Activated CD8-positive, alpha-beta T cell treated with anti-CD3 and anti-CD28 coated beads, Interleukin-2, amount 10 ng/mL, durations not matched to agents 7 days and 5 days (primary cell): ENCODE data around the gene ANP32E. TPM values are rescaled to one million over a fixed set of nuclear protein-coding genes. Genes with fewer than 3 reads are reported as not detected.
"Not testable (repeated sequence)": the region's sequence is repeated elsewhere in the genome, so short reads cannot be mapped to it uniquely, and the experiment has no call there.

Experiments used
- ATAC-seq: fragments of 150-1000 bp; cut with Tn5 transposase; one replicate; pipeline ENCODE4 v1.10.0; 2021; ENCODE audit warnings: moderate library complexity
- CTCF ChIA-PET: fragments of 350-600 bp; sonication (Branson Sonifier 250); formaldehyde crosslinking; loops from one replicate; lab custom pipeline; 2021; ENCODE audit warnings: antibody characterized with exemption; lab: Charles Lee
- POLR2A ChIA-PET: fragments of 350-600 bp; sonication (Branson Sonifier 250); formaldehyde crosslinking; loops from one replicate; lab custom pipeline; 2021; ENCODE audit warnings: antibody characterized with exemption; lab: Charles Lee
- DNase-seq: peaks from one replicate; pipeline ENCODE4 v3.0.0-alpha.2; 2020
- H3K27ac Mint-ChIP-seq: one replicate; pipeline ENCODE4 v1.8.0; 2021; ENCODE audit warnings: mild to moderate bottlenecking, mixed read lengths
- H3K27me3 Mint-ChIP-seq: one replicate; pipeline ENCODE4 v1.8.0; 2021; ENCODE audit warnings: low read depth, mixed read lengths
- H3K36me3 Mint-ChIP-seq: one replicate; pipeline ENCODE4 v1.8.0; 2021; ENCODE audit warnings: low read depth, mixed read lengths
- H3K4me1 Mint-ChIP-seq: one replicate; pipeline ENCODE4 v1.8.0; 2021; ENCODE audit warnings: low read depth, mixed read lengths
- H3K4me3 Mint-ChIP-seq: one replicate; pipeline ENCODE4 v1.8.0; 2021; ENCODE audit warnings: mild to moderate bottlenecking, mixed read lengths
- H3K9me3 Mint-ChIP-seq: one replicate; pipeline ENCODE4 v1.8.0; 2022; ENCODE audit warnings: mixed read lengths; ENCODE audit not compliant: insufficient read depth
- total RNA-seq, 2 experiments: library from RNA; stranded (reverse); gene quantifications; one replicate each; pipeline ENCODE4 v1.2.3, GENCODE V29; 2021

Gene ANP32E
- total RNA-seq, 2 experiments from 2014 or later = 155 to 161 TPM

DNA sequence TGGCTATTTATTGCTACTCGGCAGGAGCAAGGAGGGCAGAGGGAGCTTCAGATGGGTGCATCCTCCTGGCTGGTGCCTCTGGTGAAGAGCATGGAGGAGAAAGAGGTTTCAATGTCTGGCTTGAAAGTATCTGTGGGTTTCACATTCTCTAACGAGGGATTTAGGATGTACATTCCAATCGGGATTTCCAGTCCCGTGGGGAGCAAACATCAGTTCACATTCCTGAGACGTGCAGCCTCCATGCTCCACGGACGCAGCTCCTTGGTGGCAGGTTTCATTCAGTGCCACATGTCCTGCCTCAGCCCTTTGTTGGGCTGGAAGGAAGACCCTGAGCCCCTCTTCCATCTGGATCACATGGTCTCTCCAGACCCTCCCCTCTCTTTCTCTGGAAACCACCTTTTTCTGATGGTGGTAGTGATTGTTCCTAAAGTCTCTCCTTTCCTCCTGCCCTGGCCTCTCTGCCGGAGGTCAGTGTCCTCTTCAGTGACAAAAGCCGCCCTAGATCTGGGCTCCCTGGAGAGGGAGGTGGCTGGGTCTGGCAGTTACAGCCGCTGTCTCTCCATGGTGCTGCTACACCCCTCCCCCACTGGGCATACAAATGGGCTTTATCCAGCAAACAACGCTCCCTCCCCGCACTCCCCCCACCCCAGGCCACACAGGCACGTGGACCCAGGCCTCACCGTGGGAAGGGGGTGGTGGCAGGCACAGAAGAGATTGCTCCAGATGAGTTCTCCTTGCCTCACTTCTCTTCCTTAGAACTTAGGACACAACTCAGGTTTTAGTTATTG lies 20.8 kb upstream of the ANP32E start:
- Mint-ChIP-seq H3K4me3 (no peak overlapping the region), H3K36me3 (no peaks in the 10 kb centered on the region), H3K27ac (no peak overlapping the region), H3K4me1 (peaks cover 24% of the 10 kb centered on the region), H3K27me3 (peaks cover 48% of the 10 kb centered on the region), H3K9me3 (no peaks in the 10 kb centered on the region)
- ChIA-PET POLR2A (interaction anchor here (1.0 to 1.6 kb wide), 5 partner anchors 12 to 304 kb away, joined by 3 to 7 read pairs (median 3); partner anchors contain the start of gene APH1A), CTCF (interaction anchor here (0.7 to 6.2 kb wide), 45 partner anchors 9 to 739 kb away, joined by 3 to 92 read pairs (median 6); partner anchors contain the start of genes APH1A, C1orf54, CIART and FALEC)
- DNase-seq (no peak), ATAC-seq (no peak)

DNA sequence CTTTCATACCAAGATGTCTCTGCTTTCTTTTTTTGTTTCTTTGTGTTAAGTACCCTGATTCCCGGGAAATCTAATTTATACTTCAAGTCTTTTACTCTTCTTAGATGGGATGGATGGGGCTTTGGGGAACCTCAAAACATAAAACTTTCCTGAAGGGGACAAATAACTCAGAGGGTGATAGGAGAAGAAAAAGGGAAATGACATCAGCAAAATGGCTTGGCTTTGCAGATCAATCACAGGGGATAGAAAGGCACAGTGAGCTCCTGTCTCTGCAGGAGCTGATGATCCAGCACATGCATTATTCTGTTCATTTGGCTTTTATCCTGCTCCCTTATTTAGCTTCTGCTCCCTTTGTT lies 20.3 kb upstream of the ANP32E start:
- Mint-ChIP-seq H3K4me3 (peak overlapping the region; percentile 48), H3K27ac (no peak overlapping the region), H3K4me1 (peaks cover 24% of the 10 kb centered on the region), H3K9me3 (no peaks in the 10 kb centered on the region), H3K36me3 (no peaks in the 10 kb centered on the region), H3K27me3 (peaks cover 50% of the 10 kb centered on the region)
- POLR2A ChIA-PET = interaction anchor here (1.0 to 1.6 kb wide), 4 partner anchors 13 to 305 kb away, joined by 3 to 7 read pairs (median 4); partner anchors contain the start of gene APH1A
- no peak for ATAC-seq
- no peak for DNase-seq
- CTCF ChIA-PET = interaction anchor here (0.7 to 6.2 kb wide), 50 partner anchors 9 to 740 kb away, joined by 3 to 92 read pairs (median 5); partner anchors contain the start of genes APH1A, C1orf54, CIART and FALEC

DNA sequence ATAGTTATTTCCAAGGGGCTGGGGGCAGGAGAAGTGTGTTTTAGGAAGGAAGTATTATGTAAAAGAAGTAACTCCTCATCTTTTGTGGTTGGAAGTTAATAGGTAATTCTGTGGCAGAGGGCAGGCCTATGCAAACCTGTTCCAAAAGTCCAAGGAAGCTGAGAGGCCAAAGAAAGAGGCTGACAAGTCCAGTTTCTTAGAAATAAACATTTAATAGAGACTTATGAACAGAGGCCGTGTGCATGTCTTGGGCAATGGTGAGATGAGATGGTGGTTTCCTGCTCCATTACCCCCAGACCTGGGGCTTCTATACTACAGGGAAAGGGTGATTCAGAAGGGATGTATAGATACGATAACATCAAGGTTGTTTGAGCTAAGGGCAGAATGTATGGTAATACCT lies 14.0 kb upstream of the ANP32E start:
- peaks cover 8% of the 10 kb centered on the region for H3K27me3 Mint-ChIP-seq

GRCh38 chr1:150243003-150243402 lies 7.1 kb upstream of the ANP32E start:
- no peak for ATAC-seq
- H3K4me1 Mint-ChIP-seq = no peaks in the 10 kb centered on the region
- H3K4me3 Mint-ChIP-seq = no peak overlapping the region
- peaks cover 9% of the 10 kb centered on the region for H3K27me3 Mint-ChIP-seq
- no peak for DNase-seq
- no peaks in the 10 kb centered on the region for H3K9me3 Mint-ChIP-seq
- ChIA-PET CTCF (no interaction called here), POLR2A (no interaction called here)
- no peaks in the 10 kb centered on the region for H3K36me3 Mint-ChIP-seq
- no peak overlapping the region for H3K27ac Mint-ChIP-seq

More for the DNA sequence above, 14.0 kb upstream of the ANP32E start:
- H3K4me3 Mint-ChIP-seq = no peak overlapping the region
- DNase-seq (no peak), ATAC-seq (no peak)
- H3K36me3 Mint-ChIP-seq = no peaks in the 10 kb centered on the region
- POLR2A ChIA-PET = no interaction called here
- CTCF ChIA-PET = no interaction called here
- no peaks in the 10 kb centered on the region for H3K4me1 Mint-ChIP-seq
- H3K27ac Mint-ChIP-seq = no peak overlapping the region
- no peaks in the 10 kb centered on the region for H3K9me3 Mint-ChIP-seq

DNA sequence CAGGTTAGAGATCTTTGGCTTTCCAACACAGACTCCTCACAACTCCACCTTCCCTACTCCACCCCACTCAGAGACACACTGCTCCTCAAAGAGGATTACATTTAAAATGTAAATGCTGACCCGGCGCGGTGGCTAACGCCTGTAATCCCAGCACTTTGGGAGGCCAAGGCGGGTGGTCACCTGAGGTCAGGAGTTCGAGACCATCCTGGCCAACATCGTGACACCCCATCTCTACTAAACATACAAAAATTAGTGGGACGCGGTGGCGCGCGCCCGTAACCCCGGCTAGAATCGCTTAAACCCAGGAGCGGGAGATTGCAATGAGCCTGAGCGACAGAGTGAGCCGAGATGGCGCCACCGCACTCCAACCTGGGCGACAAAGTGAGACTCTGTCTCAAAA lies 1.8 kb upstream of the ANP32E start:
- ATAC-seq (no peak), DNase-seq (no peak)
- CTCF ChIA-PET = interaction anchor here (1.5 kb wide), 1 partner anchor 18 kb away, joined by 6 read pairs; no protein-coding TSS in a partner anchor
- POLR2A ChIA-PET = interaction anchor here (0.6 to 1.5 kb wide), 2 partner anchors 312 to 350 kb away, joined by 3 to 5 read pairs; a partner anchor contains a TSS
- Mint-ChIP-seq H3K9me3 (no peaks in the 10 kb centered on the region), H3K4me1 (peaks cover 16% of the 10 kb centered on the region), H3K27ac (no peak overlapping the region), H3K27me3 (peaks cover 7% of the 10 kb centered on the region), H3K36me3 (peaks cover 13% of the 10 kb centered on the region), H3K4me3 (peak overlapping the region; percentile 31)

DNA sequence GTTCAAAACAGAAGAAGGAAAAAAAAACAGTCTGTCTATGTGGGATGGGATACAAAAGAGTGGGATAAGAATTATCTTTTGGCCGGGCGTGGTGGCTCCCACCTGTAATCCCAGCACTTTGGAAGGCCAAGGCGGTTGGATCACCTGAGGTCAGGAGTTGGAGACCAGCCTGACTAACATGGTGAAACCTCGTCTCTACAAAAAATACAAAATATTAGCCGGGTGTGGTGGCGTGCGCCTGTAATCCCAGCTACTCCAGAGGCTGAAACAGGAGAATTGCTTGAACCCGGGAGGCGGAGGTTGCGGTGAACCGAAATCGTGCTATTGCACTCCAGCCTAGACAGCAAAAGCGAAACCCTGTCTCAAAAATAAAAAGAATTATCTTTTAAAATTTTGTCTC lies 1.3 kb upstream of the ANP32E start:
- H3K4me3 Mint-ChIP-seq = peak overlapping the region; percentile 31
- ATAC-seq, DNase-seq, H3K27ac Mint-ChIP-seq, H3K27me3 Mint-ChIP-seq, H3K9me3 Mint-ChIP-seq: not testable (repeated sequence)
- H3K36me3 Mint-ChIP-seq = peaks cover 13% of the 10 kb centered on the region
- ChIA-PET POLR2A (interaction anchor here (0.6 to 1.5 kb wide), 4 partner anchors 20 to 349 kb away, joined by 3 to 5 read pairs (median 3); partner anchors contain the start of gene CA14), CTCF (interaction anchor here (1.5 kb wide), 1 partner anchor 19 kb away, joined by 6 read pairs; no protein-coding TSS in a partner anchor)
- peaks cover 18% of the 10 kb centered on the region for H3K4me1 Mint-ChIP-seq

DNA sequence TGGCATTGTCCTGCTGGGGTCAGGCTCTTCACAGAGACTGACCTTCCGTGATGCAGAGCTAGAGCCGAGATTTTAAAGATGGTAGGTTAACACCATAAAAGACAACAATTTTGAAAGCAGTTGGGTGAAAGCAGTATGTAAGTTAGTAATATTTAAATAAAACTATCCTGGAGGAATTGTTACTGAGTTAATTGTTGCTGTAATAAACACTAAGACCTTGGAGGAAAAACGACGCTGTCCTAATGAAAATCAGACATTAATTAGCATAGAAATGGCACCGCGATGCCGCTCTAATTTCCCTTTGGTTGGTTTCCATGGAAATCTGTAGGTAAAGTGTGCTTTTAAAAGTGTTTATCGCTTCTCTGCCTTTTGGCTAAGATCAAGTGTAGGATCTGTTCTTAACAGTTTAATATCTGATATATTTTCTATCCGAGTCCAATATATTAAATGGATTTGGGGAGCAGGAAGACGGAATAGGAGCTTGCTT lies 745 bp upstream of the ANP32E start:
- Mint-ChIP-seq H3K27me3 (peaks cover 7% of the 10 kb centered on the region), H3K4me3 (no peak overlapping the region), H3K9me3 (no peaks in the 10 kb centered on the region), H3K36me3 (peaks cover 15% of the 10 kb centered on the region), H3K27ac (no peak overlapping the region), H3K4me1 (peaks cover 20% of the 10 kb centered on the region)
- CTCF ChIA-PET = interaction anchor here (1.5 kb wide), 1 partner anchor 19 kb away, joined by 6 read pairs; no protein-coding TSS in a partner anchor
- POLR2A ChIA-PET = interaction anchor here (0.6 to 1.8 kb wide), 6 partner anchors 9 to 349 kb away, joined by 3 to 8 read pairs (median 4); partner anchors contain the start of genes APH1A and CA14
- no peak for DNase-seq
- no peak for ATAC-seq

- Mint-ChIP-seq H3K36me3 (peaks cover 26% of the 10 kb centered on the region), H3K27me3 (peaks cover 7% of the 10 kb centered on the region), H3K4me1 (peaks cover 21% of the 10 kb centered on the region), H3K4me3 (no peak overlapping the region), H3K9me3 (no peaks in the 10 kb centered on the region), H3K27ac (no peak overlapping the region)
- ChIA-PET CTCF (no interaction called here), POLR2A (interaction anchor here (0.7 to 3.9 kb wide), 9 partner anchors 10 to 392 kb away, joined by 3 to 64 read pairs (median 7); partner anchors contain the start of genes APH1A and MCL1)
- no peak for ATAC-seq
- peak; percentile 49 for DNase-seq
Observed at GRCh38 chr1:150235294-150235851, 539 bp downstream of the ANP32E start.

DNA sequence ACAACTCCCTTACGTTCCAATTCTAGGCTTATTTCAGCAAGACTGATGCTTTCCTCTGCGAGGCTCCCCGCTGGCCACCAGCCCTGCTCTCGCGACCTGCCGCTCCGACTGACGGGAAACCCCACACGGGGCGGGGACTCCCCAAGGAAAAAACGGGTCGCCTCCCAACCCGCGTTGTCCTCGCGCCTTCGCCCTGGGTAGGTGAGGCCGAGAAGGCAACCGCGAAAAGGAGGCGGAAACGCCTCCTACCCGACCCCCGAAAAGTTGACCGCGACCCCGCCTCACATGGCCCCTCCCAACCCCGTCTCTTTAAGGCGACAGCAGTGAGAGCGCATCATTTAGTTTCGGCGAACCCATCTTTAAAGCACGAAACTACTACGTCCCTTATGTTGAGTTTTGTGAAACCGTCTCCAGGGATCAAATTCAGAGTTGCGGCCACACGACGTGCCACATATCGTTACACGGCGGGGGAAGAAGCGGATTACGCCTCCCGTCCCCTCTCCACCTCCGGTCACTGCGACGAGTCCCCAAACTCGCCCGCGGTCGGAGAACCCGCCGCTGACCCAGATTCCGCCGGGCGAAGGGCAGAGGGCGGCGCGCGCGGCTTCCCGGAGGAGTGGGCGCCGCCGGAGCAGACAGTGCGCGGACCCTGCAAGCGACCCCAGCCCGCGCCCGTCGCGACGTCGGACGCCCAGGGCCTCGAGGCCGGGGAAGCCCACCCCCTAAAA lies 1.2 kb downstream of the ANP32E start:
- Mint-ChIP-seq H3K4me1 (peaks cover 21% of the 10 kb centered on the region), H3K4me3 (no peak overlapping the region), H3K36me3 (peaks cover 29% of the 10 kb centered on the region), H3K9me3 (no peaks in the 10 kb centered on the region), H3K27ac (no peak overlapping the region), H3K27me3 (peaks cover 4% of the 10 kb centered on the region)
- ATAC-seq (peak; percentile 66), DNase-seq (peak; percentile 94)
- CTCF ChIA-PET = interaction anchor here (1.0 to 2.2 kb wide), 3 partner anchors 11 to 20 kb away, joined by 3 to 5 read pairs (median 4); no protein-coding TSS in a partner anchor
- POLR2A ChIA-PET = interaction anchor here (0.9 to 3.9 kb wide), 8 partner anchors 10 to 347 kb away, joined by 3 to 64 read pairs (median 9); partner anchors contain the start of genes FALEC and MCL1

- Mint-ChIP-seq H3K4me1 (peaks cover 21% of the 10 kb centered on the region), H3K36me3 (peaks cover 31% of the 10 kb centered on the region), H3K9me3 (no peaks in the 10 kb centered on the region), H3K27me3 (peaks cover 2% of the 10 kb centered on the region), H3K4me3 (no peak overlapping the region), H3K27ac (no peak overlapping the region)
- DNase-seq (no peak), ATAC-seq (no peak)
- ChIA-PET CTCF (interaction anchor here (1.0 to 2.2 kb wide), 5 partner anchors 10 to 348 kb away, joined by 3 to 5 read pairs (median 4); no protein-coding TSS in a partner anchor), POLR2A (interaction anchor here (0.9 to 3.9 kb wide), 9 partner anchors 9 to 347 kb away, joined by 3 to 64 read pairs (median 6); partner anchors contain the start of genes FALEC, MCL1 and VPS45)
Observed at GRCh38 chr1:150234309-150234565, 1.7 kb downstream of the ANP32E start.
